Thyroid gland (tissue), 4 donors: Measurements from ENCODE around the gene B3GNT8. TPM values are rescaled to one million over a fixed set of nuclear protein-coding genes. Genes with fewer than 3 reads are reported as not detected.

Experiments
- DNase-seq, 2 donors: peaks; one replicate each; pipeline ENCODE4 v3.0.0-alpha.2; 2019
- H3K27ac ChIP-seq, 3 donors: fragments of 200-600 bp; sonication (generic); 1 replicate in 2 of 3; 2 replicates in 1 of 3; pipeline ENCODE4 v1.5.1; 2016 to 2019; ENCODE audit warnings: mild to moderate bottlenecking in 1 of 3, moderate library complexity in 1 of 3
- H3K27me3 ChIP-seq: fragments of 200-600 bp; sonication (generic); one replicate; pipeline ENCODE4 v1.5.1; 2019
- H3K36me3 ChIP-seq, 2 donors: fragments of 200-600 bp; sonication (generic); one replicate each; pipeline ENCODE4 v1.5.1; 2016 to 2019
- H3K4me1 ChIP-seq, 2 donors: fragments of 200-600 bp; sonication (generic); one replicate each; pipeline ENCODE4 v1.5.1; 2017 to 2019
- H3K4me3 ChIP-seq, 3 donors: fragments of 200-600 bp; sonication (generic); replicated peaks in 1 of 3; 1 replicate in 2 of 3; 2 replicates in 1 of 3; pipeline ENCODE4 v1.5.1; 2016; ENCODE audit warnings: mild to moderate bottlenecking in 1 of 3
- H3K9me3 ChIP-seq: fragments of 200-600 bp; sonication (generic); one replicate; pipeline ENCODE4 v1.5.1; 2017
- CTCF ChIP-seq, 6 experiments: fragments of 200-600 bp in 3 of 6; fragments of 450-650 bp in 3 of 6; sonication (generic) in 3 of 6; IDR thresholded peaks; one replicate each; pipeline ENCODE4 v1.5.1; 2016 to 2019; ENCODE audit warnings: antibody characterized with exemption in 6 of 6, mild to moderate bottlenecking in 2 of 6, inconsistent platforms in 1 of 6, moderate library complexity in 1 of 6
- POLR2A ChIP-seq, 2 donors: fragments of 450-650 bp; IDR thresholded peaks; one replicate each; pipeline ENCODE4 v1.6.1; 2017; ENCODE audit warnings: antibody characterized with exemption in 2 of 2, mild to moderate bottlenecking in 2 of 2, moderate library complexity in 1 of 2
- WGBS, 2 donors: methylation state at CpG; one replicate each; pipeline ENCODE4 v1.1.5; 2017; 5-methylcytosine and 5-hydroxymethylcytosine counted together
- intact Hi-C: fragments of 100-400 bp; cut with DNase I; formaldehyde crosslinking; loops from one replicate; pipeline ENCODE4 v1.15.1; 2023
- total RNA-seq, 4 donors: library from RNA; depleted of rRNA; stranded (reverse); fragments of >200 nt; gene quantifications; one replicate each; pipeline ENCODE4 v1.2.3, GENCODE V29; 2016

B3GNT8 gene
- total RNA-seq, 4 donors from 2014 or later = 0.59 to 2.4 (median 1.4) TPM; not detected in 1

GRCh38 chr19:41399525-41399924 lies 27.6 kb downstream of the B3GNT8 start:
- Histone ChIP-seq H3K4me1 (peaks cover 27 to 38% of the 10 kb centered on the region in 2 donors), H3K27ac (no peak overlapping the region), H3K36me3 (no peaks in the 10 kb centered on the region), H3K27me3 (no peaks in the 10 kb centered on the region), H3K4me3 (no peak overlapping the region), H3K9me3 (no peaks in the 10 kb centered on the region)
- intact Hi-C loops = no loop called here
- no peak for TF ChIP-seq POLR2A (IDR thresholded peaks at IDR 0.05)
- TF ChIP-seq CTCF (IDR thresholded peaks at IDR 0.05) = no peak
- 91 to 93% methylated on average over 2 of the region's 2 CpGs for WGBS, 2 donors
- no peak for DNase-seq

GRCh38 chr19:41399091-41399490 lies 28.1 kb downstream of the B3GNT8 start:
- Histone ChIP-seq H3K27ac (no peak overlapping the region), H3K9me3 (no peaks in the 10 kb centered on the region), H3K27me3 (no peaks in the 10 kb centered on the region), H3K4me3 (no peak overlapping the region), H3K36me3 (no peaks in the 10 kb centered on the region), H3K4me1 (peaks cover 27 to 33% of the 10 kb centered on the region in 2 donors)
- intact Hi-C loops = no loop called here
- no peak for TF ChIP-seq POLR2A (IDR thresholded peaks at IDR 0.05)
- TF ChIP-seq CTCF (IDR thresholded peaks at IDR 0.05) = no peak
- WGBS, 2 donors = 83 to 84% methylated on average over 3 of the region's 3 CpGs
- no peak for DNase-seq

- Histone ChIP-seq H3K4me3 (peak overlapping the region in 2 of 3 donors; percentile 64 to 88), H3K27ac (no peak overlapping the region), H3K36me3 (no peaks in the 10 kb centered on the region), H3K4me1 (peaks cover 26 to 28% of the 10 kb centered on the region in 2 donors), H3K9me3 (no peaks in the 10 kb centered on the region), H3K27me3 (no peaks in the 10 kb centered on the region)
- TF ChIP-seq CTCF (IDR thresholded peaks at IDR 0.05) (no peak), POLR2A (IDR thresholded peaks at IDR 0.05) (no peak)
- intact Hi-C loops = no loop called here
- DNase-seq = no peak
- WGBS, 2 donors = 25 to 34% methylated on average over 3 of the region's 3 CpGs
Observed at GRCh38 chr19:41398598-41398997, 28.6 kb downstream of the B3GNT8 start.

GRCh38 chr19:41398050-41398418 lies 29.1 kb downstream of the B3GNT8 start:
- H3K4me3 ChIP-seq = peak overlapping the region; percentile 49 to 88 (median 64)
- intact Hi-C loops = no loop called here
- TF ChIP-seq CTCF (IDR thresholded peaks at IDR 0.05) (no peak), POLR2A (IDR thresholded peaks at IDR 0.05) (no peak)
- H3K36me3 ChIP-seq = no peaks in the 10 kb centered on the region
- WGBS, 2 donors = 0% methylated on average over 5 of the region's 5 CpGs
- no peak for DNase-seq
- H3K27me3 ChIP-seq = no peaks in the 10 kb centered on the region
- peaks cover 21 to 23% of the 10 kb centered on the region in 2 donors for H3K4me1 ChIP-seq
- no peaks in the 10 kb centered on the region for H3K9me3 ChIP-seq
- H3K27ac ChIP-seq = peak overlapping the region; percentile 82 to 90 (median 88)

GRCh38 chr19:41397086-41398049 lies 29.8 kb downstream of the B3GNT8 start, which contains the start of the genes BCKDHA and EXOSC5:
TSS of gene BCKDHA (plus strand) at chr19:41397818. CDS start at chr19:41397828, 10 bp downstream.
TSS of gene EXOSC5 (minus strand) at chr19:41397359. CDS start at chr19:41397328, 31 bp downstream.
- Histone ChIP-seq H3K36me3 (no peaks in the 10 kb centered on the region), H3K9me3 (no peaks in the 10 kb centered on the region), H3K4me1 (peaks cover 16 to 18% of the 10 kb centered on the region in 2 donors), H3K27ac (peak within 1 kb of the TSS; percentile 82 to 90 (median 88)), H3K4me3 (peak within 1 kb of the TSS; percentile 49 to 88 (median 64)), H3K27me3 (no peaks in the 10 kb centered on the region)
- intact Hi-C loops = no loop called here
- TF ChIP-seq CTCF (IDR thresholded peaks at IDR 0.05) (peak in 1 of 6 experiments; percentile 8), POLR2A (IDR thresholded peaks at IDR 0.05) (peak in 1 of 2 donors; percentile 48)
- WGBS, 2 donors = 0 to 1% methylated on average over 30 to 44 of the region's 50 CpGs
- peak; percentile 100 for DNase-seq
